RWPE2 (cell line): ENCODE results near the gene GRHL1.

ENCODE experiments used
- ATAC-seq: fragments of 200-7000 bp; cut with Tn5 transposase; 3 replicates; pipeline ENCODE4 v1.9.1; 2021; ENCODE audit warnings: low read depth
- DNase-seq: peaks from one replicate; pipeline ENCODE4 v3.0.0-alpha.2; 2020; ENCODE audit warnings: low spot score
- H3K27ac ChIP-seq: fragments of 450-650 bp; 2 replicates; pipeline ENCODE4 v1.5.1; 2017; ENCODE audit warnings: mild to moderate bottlenecking; ENCODE audit not compliant: poor library complexity, severe bottlenecking
- H3K27me3 ChIP-seq: fragments of 250-450 bp; sonication (Bioruptor Pico); 2 replicates; pipeline ENCODE4 v1.5.1; 2021; ENCODE audit warnings: mild to moderate bottlenecking, moderate library complexity; ENCODE audit not compliant: insufficient read depth, poor library complexity, severe bottlenecking
- H3K36me3 ChIP-seq: fragments of 250-450 bp; sonication (Bioruptor Pico); 2 replicates; pipeline ENCODE4 v1.5.1; 2020; ENCODE audit warnings: low read depth, mild to moderate bottlenecking, moderate library complexity
- H3K4me1 ChIP-seq: fragments of 250-450 bp; sonication (Bioruptor Pico); 2 replicates; pipeline ENCODE4 v1.5.1; 2021; ENCODE audit warnings: mild to moderate bottlenecking, moderate library complexity; ENCODE audit not compliant: insufficient read depth, poor library complexity, severe bottlenecking
- H3K4me3 ChIP-seq: fragments of 250-450 bp; sonication (Bioruptor Pico); 2 replicates; pipeline ENCODE4 v1.5.1; 2021; ENCODE audit warnings: mild to moderate bottlenecking, moderate library complexity; ENCODE audit not compliant: severe bottlenecking
- H3K9me3 ChIP-seq: fragments of 250-450 bp; sonication (Bioruptor Pico); 2 replicates; pipeline ENCODE4 v1.5.1; 2021; ENCODE audit warnings: mild to moderate bottlenecking, moderate library complexity; ENCODE audit not compliant: severe bottlenecking
- TF ChIP-seq, protein P1 (sequence below): fragments of 450-650 bp; IDR thresholded peaks from one replicate; pipeline ENCODE4 v1.5.1; 2017; ENCODE audit warnings: mild to moderate bottlenecking, moderate library complexity; ENCODE audit not compliant: poor library complexity, severe bottlenecking

The GRHL1 gene

DNA sequence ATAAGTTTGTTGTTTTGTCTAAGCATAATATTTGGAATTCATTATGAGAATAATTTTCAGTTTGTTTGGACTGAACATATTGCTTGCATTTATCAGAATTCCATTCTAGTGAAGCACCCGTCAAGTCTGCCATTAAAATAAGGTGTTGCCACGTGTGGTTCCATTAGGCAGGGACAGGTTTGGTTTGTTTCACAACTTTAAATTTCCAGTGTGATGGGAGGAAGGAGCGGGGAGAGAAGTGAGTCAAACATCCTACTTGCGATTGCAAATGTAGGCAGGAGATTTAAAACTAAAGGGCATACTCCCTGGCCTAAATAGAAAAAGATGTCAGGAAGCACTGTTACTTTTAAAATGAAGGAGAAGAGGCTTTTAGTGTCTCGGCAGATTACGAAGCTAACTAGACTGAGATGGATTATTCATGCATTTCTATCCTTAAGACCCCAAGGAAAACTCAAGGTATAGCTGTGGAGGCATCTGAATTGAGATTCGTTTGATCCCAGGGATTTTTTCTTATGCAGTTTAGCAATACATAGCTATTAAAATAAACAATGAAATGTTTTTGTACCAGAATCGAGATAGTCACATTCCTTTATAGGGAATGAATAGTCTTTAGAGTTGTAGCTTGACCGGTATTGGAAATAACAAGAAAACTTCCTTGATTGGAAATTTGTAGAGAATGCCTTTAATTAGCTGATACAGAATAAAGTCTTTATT, 19.8 kb downstream of the GRHL1 start:
- TF ChIP-seq, protein P1, sequence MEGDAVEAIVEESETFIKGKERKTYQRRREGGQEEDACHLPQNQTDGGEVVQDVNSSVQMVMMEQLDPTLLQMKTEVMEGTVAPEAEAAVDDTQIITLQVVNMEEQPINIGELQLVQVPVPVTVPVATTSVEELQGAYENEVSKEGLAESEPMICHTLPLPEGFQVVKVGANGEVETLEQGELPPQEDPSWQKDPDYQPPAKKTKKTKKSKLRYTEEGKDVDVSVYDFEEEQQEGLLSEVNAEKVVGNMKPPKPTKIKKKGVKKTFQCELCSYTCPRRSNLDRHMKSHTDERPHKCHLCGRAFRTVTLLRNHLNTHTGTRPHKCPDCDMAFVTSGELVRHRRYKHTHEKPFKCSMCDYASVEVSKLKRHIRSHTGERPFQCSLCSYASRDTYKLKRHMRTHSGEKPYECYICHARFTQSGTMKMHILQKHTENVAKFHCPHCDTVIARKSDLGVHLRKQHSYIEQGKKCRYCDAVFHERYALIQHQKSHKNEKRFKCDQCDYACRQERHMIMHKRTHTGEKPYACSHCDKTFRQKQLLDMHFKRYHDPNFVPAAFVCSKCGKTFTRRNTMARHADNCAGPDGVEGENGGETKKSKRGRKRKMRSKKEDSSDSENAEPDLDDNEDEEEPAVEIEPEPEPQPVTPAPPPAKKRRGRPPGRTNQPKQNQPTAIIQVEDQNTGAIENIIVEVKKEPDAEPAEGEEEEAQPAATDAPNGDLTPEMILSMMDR, result no peak
- peaks cover 14% of the 10 kb centered on the region for H3K4me1 ChIP-seq
- H3K27ac ChIP-seq, result no peak overlapping the region
- H3K4me3 ChIP-seq, result no peak overlapping the region
- ATAC-seq (no peak), DNase-seq (no peak)
- no peaks in the 10 kb centered on the region for H3K9me3 ChIP-seq
- no peaks in the 10 kb centered on the region for H3K36me3 ChIP-seq
- no peaks in the 10 kb centered on the region for H3K27me3 ChIP-seq

DNA sequence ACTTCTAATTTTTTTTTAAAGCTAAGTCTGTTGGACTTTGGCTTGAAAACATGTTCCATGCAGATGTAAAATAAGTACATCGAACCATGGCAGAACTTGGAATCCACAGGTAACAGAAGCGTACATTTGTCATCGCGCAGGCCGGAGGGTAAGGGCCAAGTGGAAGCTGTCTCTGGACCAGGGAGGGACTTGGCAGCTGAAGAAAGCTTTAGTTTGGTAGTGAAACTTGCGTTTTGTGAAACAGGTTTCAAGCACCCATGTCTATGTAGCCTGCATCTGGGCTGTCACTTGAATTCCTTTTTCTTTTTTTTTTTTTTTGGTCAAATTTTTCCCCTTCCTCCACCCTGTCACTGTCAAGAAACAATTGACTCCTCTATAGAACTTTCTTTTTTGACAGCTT, 20.4 kb downstream of the GRHL1 start:
- H3K9me3 ChIP-seq, result no peaks in the 10 kb centered on the region
- H3K27ac ChIP-seq, result no peak overlapping the region
- ATAC-seq (no peak), DNase-seq (no peak)
- TF ChIP-seq, protein P1, result no peak
- H3K36me3 ChIP-seq, result no peaks in the 10 kb centered on the region
- peaks cover 16% of the 10 kb centered on the region for H3K4me1 ChIP-seq
- H3K4me3 ChIP-seq, result no peak overlapping the region
- no peaks in the 10 kb centered on the region for H3K27me3 ChIP-seq

DNA sequence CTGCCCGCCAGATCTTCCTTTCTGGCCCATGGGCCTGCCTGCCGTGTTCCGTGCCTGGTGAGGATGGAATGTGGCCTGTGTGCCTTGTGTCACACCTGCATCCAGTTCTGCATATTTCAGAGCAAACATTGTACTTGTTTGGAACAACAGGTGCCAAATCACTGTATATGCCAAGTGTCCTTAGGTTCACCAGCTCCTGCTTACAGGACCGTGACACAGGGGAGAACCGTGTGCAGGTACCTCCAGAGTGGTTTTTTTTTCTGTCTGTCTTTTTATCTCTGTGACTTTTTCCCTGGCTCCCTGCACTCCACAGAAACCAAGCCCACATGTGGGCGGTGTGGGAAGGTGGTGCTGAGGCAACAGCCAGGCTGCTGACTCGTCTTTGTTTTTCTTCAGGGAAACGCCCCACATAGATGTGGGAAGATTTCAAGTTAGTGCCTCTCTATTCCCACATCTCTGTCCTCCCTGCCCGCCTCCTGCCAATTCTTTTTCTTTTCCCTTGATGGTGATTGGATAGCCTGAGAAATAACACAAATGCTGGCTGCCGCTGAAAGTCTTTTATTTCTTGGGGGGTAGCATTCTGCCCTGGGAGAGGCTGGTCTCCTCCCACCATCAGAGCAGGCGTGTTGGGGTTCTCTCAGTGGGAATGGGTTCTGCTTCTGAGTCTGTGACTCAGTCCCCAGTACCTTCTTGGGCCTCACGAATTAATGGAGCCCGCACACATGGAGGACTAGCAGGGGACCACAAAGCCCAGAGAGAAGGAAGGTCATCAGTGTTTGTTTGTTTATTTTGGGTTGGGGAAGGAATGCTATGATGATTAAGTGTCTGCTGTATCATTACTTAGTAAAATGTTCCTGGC, 21.4 kb downstream of the GRHL1 start:
- Histone ChIP-seq H3K4me1 (peaks cover 16% of the 10 kb centered on the region), H3K27ac (no peak overlapping the region), H3K4me3 (no peak overlapping the region), H3K9me3 (no peaks in the 10 kb centered on the region), H3K27me3 (no peaks in the 10 kb centered on the region), H3K36me3 (no peaks in the 10 kb centered on the region)
- DNase-seq (no peak), ATAC-seq (peak; percentile 34; the same call in 1 of the 3 replicates)
- TF ChIP-seq, protein P1, result no peak

DNA sequence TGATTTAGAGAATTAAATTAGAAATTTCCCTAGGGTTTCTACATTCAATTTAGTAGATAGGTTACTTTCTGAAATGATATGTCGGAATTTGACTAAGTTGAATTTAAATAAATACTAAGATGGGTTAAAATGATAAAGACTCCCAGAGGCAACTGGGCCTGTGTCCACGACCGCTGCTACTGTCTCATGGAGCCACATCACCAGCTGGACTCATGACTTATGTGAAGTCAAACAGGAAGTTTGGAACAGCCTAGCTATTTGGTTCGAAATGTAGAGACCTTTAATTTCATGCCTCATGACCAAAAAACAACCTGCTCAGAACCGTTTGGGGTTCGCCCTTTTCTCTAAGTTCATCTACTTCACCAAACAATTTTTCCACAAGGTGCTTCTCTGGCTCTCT, 22.2 kb downstream of the GRHL1 start:
- H3K4me1 ChIP-seq, result peaks cover 16% of the 10 kb centered on the region
- no peaks in the 10 kb centered on the region for H3K36me3 ChIP-seq

More for the DNA sequence above, 22.2 kb downstream of the GRHL1 start:
- no peaks in the 10 kb centered on the region for H3K27me3 ChIP-seq
- DNase-seq (no peak), ATAC-seq (no peak)
- H3K27ac ChIP-seq, result no peak overlapping the region
- no peak overlapping the region for H3K4me3 ChIP-seq
- H3K9me3 ChIP-seq, result no peaks in the 10 kb centered on the region
- TF ChIP-seq, protein P1, result no peak
